GM18519 (cell line): ENCODE data around the gene BCAS3.
"Not testable (repeated sequence)": the region's sequence is repeated elsewhere in the genome, so short reads cannot be mapped to it uniquely, and the experiment has no call there.

Experiments used
- ATAC-seq: cut with Tn5 transposase; IDR thresholded peaks from one replicate; pipeline ENCODE4 v1.9.1; 2021; ENCODE audit warnings: mild to moderate bottlenecking, moderate library complexity; ENCODE audit not compliant: unreplicated experiment, low FRiP score

Gene BCAS3

GRCh38 chr17:61143026-61143425, 465.4 kb downstream of the BCAS3 start:
- ATAC-seq, result no peak

- ATAC-seq, result no peak
Observed at GRCh38 chr17:61144137-61144536, 466.5 kb downstream of the BCAS3 start.

GRCh38 chr17:61144617-61145564, 467.2 kb downstream of the BCAS3 start:
- no peak for ATAC-seq

GRCh38 chr17:61146833-61147232, 469.2 kb downstream of the BCAS3 start:
- ATAC-seq, result not testable (repeated sequence)

GRCh38 chr17:61149106-61149825, 471.6 kb downstream of the BCAS3 start:
- ATAC-seq, result no peak

- ATAC-seq, result no peak
Observed at GRCh38 chr17:61149862-61150362, 472.3 kb downstream of the BCAS3 start.

- no peak for ATAC-seq
Observed at GRCh38 chr17:61150686-61151299, 473.1 kb downstream of the BCAS3 start.

GRCh38 chr17:61152898-61153297, 475.2 kb downstream of the BCAS3 start:
- ATAC-seq, result no peak

GRCh38 chr17:61155590-61156237, 478.1 kb downstream of the BCAS3 start:
- ATAC-seq, result no peak

GRCh38 chr17:61157246-61157886, 479.7 kb downstream of the BCAS3 start:
- no peak for ATAC-seq

- ATAC-seq, result no peak
Observed at GRCh38 chr17:61158376-61158775, 480.7 kb downstream of the BCAS3 start.

GRCh38 chr17:61159221-61159814, 481.7 kb downstream of the BCAS3 start:
- no peak for ATAC-seq

- no peak for ATAC-seq
Observed at GRCh38 chr17:61160204-61160603, 482.6 kb downstream of the BCAS3 start.

- no peak for ATAC-seq
Observed at GRCh38 chr17:61160789-61161445, 483.3 kb downstream of the BCAS3 start.

- ATAC-seq, result no peak
Observed at GRCh38 chr17:61161615-61162134, 484.0 kb downstream of the BCAS3 start.

- ATAC-seq, result no peak
Observed at GRCh38 chr17:61164517-61164916, 486.9 kb downstream of the BCAS3 start.

- ATAC-seq, result no peak
Observed at GRCh38 chr17:61167075-61167474, 489.4 kb downstream of the BCAS3 start.

- ATAC-seq, result no peak
Observed at GRCh38 chr17:61168506-61168905, 490.9 kb downstream of the BCAS3 start.

- no peak for ATAC-seq
Observed at GRCh38 chr17:61174310-61174709, 496.7 kb downstream of the BCAS3 start.
